Measurements from ENCODE around the gene SPAG9.

SPAG9 gene

DNA sequence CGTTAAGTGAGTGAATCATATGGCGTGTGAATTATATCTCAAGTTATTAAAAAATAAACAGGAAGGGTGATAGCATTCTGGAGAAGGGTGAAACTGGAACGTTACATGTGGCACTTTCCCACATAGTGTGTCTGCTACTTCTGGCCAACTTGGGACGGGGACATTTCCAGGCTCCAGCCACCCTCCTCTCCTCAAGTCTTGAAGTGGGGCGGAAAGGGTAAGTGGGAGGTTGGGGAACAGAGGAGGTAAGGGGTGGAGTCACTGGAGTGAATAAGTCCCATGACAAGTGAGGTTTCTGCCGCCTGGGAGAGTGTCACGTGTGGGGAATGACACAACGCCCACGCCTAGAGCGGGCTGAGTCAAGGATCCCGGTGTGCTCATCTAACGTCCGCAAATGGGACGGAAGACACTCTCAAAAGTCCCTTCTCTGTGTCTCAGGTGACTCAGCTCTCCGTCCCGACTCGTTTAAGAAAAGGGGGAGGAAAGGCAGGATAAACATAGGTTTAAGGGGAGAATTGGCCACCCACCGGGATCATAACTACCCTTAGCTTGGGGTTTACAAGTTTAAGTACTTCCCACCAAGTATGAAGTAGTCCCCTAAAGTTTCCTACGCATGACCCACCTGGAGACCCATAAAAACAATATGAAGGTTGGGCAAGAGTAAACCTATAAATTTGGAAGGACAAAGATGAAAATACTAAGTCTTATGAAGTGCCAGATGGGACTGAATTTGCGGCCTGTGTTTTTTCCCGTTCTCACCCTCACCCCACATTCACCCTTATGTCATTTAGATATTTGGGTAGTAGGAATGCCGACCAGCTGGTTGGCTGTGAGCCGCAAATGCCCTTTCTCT, 1.2 kb upstream of the SPAG9 start:
- Histone ChIP-seq H4K20me1 (ENCODE audit: insufficient read depth, low read length) (peaks cover 23% of the 10 kb centered on the region), H3K9me3 (ENCODE audit: insufficient read depth, low read length, severe bottlenecking) (no peaks in the 10 kb centered on the region), H3K4me2 (ENCODE audit: insufficient read depth, low read length) (peak overlapping the region; percentile 90), H3K27ac (ENCODE audit: low read length) (peak overlapping the region; percentile 96), H3K36me3 (ENCODE audit: insufficient read depth, low read length) (peaks cover 10% of the 10 kb centered on the region), H3K4me3 (ENCODE audit: low read depth in 1 of 2, low read length in 2 of 2) (peak overlapping the region; percentile 77 to 100), H3K9ac (ENCODE audit: low read depth, low read length) (peak overlapping the region; percentile 81), H3K79me2 (ENCODE audit: insufficient read depth, low read length) (peaks cover 41% of the 10 kb centered on the region), H3K4me1 (ENCODE audit: insufficient read depth, low read length) (peaks cover 30% of the 10 kb centered on the region), H3K27me3 (ENCODE audit: insufficient read depth, low read length, poor library complexity) (no peaks in the 10 kb centered on the region), H2AFZ (ENCODE audit: low read depth, low read length) (peak overlapping the region; percentile 100)
- ATAC-seq (ENCODE audit: insufficient read depth, low read depth) (no peak), DNase-seq (no peak)
- TF ChIP-seq, protein P1, sequence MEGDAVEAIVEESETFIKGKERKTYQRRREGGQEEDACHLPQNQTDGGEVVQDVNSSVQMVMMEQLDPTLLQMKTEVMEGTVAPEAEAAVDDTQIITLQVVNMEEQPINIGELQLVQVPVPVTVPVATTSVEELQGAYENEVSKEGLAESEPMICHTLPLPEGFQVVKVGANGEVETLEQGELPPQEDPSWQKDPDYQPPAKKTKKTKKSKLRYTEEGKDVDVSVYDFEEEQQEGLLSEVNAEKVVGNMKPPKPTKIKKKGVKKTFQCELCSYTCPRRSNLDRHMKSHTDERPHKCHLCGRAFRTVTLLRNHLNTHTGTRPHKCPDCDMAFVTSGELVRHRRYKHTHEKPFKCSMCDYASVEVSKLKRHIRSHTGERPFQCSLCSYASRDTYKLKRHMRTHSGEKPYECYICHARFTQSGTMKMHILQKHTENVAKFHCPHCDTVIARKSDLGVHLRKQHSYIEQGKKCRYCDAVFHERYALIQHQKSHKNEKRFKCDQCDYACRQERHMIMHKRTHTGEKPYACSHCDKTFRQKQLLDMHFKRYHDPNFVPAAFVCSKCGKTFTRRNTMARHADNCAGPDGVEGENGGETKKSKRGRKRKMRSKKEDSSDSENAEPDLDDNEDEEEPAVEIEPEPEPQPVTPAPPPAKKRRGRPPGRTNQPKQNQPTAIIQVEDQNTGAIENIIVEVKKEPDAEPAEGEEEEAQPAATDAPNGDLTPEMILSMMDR (IDR thresholded peaks at IDR 0.05; ENCODE audit: borderline replicate concordance, extremely low read depth, low read length, poor library complexity, severe bottlenecking): no peak
- no peak for TF ChIP-seq EZH2 (IDR thresholded peaks at IDR 0.05; ENCODE audit: borderline replicate concordance, low read depth, low read length, severe bottlenecking)

DNA sequence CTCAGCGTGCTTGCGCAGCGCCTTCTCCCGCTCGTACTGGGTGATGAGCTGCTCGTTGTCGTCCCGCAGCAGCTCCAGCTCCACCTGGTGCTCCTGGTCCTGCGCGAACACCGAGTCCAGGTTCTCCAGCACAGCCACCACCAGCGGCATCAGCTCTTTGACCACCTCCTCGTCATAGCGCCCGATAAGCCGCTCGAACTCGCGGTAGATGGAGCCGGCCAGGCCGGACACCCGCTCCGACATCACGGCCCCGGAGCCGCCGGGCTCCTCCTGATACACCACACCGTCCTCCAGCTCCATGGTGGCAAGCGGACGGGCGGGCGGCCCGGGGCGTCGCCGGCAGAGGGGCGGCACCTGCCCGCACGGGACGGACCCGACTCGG, 320 bp downstream of the SPAG9 start:
- H3K27me3 ChIP-seq (ENCODE audit: insufficient read depth, low read length, poor library complexity): no peaks in the 10 kb centered on the region
- DNase-seq (peak; percentile 50), ATAC-seq (ENCODE audit: insufficient read depth, low read depth) (peak; percentile 71)
- H2AFZ ChIP-seq (ENCODE audit: low read depth, low read length): peak overlapping the region; percentile 82
- H3K9ac ChIP-seq (ENCODE audit: low read depth, low read length): peak overlapping the region; percentile 86
- H3K4me1 ChIP-seq (ENCODE audit: insufficient read depth, low read length): peaks cover 30% of the 10 kb centered on the region
- H3K79me2 ChIP-seq (ENCODE audit: insufficient read depth, low read length): peaks cover 56% of the 10 kb centered on the region
- peak overlapping the region; percentile 89 for H3K27ac ChIP-seq (ENCODE audit: low read length)
- H4K20me1 ChIP-seq (ENCODE audit: insufficient read depth, low read length): peaks cover 32% of the 10 kb centered on the region
- TF ChIP-seq EZH2 (IDR thresholded peaks at IDR 0.05; ENCODE audit: borderline replicate concordance, low read depth, low read length, severe bottlenecking): no peak
- TF ChIP-seq, protein P1 (IDR thresholded peaks at IDR 0.05; ENCODE audit: borderline replicate concordance, extremely low read depth, low read length, poor library complexity, severe bottlenecking): peak; percentile 23
- peak overlapping the region; percentile 90 to 100 for H3K4me3 ChIP-seq (ENCODE audit: low read depth in 1 of 2, low read length in 2 of 2)
- peaks cover 12% of the 10 kb centered on the region for H3K36me3 ChIP-seq (ENCODE audit: insufficient read depth, low read length)
- H3K4me2 ChIP-seq (ENCODE audit: insufficient read depth, low read length): peak overlapping the region; percentile 92
- no peaks in the 10 kb centered on the region for H3K9me3 ChIP-seq (ENCODE audit: insufficient read depth, low read length, severe bottlenecking)

DNA sequence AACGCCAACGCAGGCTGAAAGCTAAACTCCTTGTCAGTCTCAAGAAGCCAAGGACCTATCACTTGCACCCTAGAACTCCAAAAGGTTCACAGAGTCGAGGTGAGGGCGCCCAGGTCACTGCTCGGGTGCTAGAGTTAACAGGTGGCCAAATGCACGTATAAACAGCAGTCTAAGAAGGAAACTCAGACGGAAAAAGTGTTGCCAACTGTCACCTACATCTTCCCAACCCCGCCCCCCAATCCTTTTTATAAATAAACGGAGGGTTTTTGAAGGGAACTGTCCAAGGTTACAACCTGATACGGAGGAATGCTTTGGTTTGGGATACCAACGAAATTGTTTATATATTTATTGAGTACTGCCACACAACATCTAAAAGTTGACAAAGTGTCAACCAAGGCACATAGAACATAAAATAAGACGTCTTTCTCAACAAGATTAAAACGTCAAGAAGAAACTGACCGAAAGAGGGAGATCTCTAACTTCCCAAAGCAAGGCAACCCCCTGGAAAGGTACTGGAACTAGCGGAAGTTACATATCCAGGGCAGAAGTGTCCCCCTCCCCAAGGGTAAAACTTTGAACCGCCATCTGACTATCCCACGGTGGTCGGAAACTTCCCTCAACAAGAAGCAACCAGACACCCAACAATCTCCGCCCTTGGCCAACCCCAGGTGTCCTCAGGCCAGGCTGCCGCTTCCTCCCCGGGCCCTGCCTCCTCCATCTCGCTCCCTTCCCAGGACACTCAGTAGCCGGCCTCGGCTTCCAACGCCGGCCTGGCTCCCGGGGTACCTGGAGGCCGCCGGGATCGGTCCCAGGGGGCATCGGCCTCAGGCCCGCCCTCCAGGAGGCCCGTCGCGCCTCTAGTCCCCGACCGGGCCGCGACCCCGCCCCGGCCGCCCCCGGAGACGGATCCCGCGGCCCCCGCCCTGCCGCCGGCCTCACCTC, 982 bp downstream of the SPAG9 start:
- no peaks in the 10 kb centered on the region for H3K27me3 ChIP-seq (ENCODE audit: insufficient read depth, low read length, poor library complexity)
- DNase-seq: peak; percentile 58
- peaks cover 12% of the 10 kb centered on the region for H3K36me3 ChIP-seq (ENCODE audit: insufficient read depth, low read length)

More for the DNA sequence above, 982 bp downstream of the SPAG9 start:
- peak; percentile 46 for ATAC-seq (ENCODE audit: insufficient read depth, low read depth)
- Histone ChIP-seq H3K4me3 (ENCODE audit: low read depth in 1 of 2, low read length in 2 of 2) (peak overlapping the region; percentile 90 to 100), H3K9me3 (ENCODE audit: insufficient read depth, low read length, severe bottlenecking) (no peaks in the 10 kb centered on the region), H4K20me1 (ENCODE audit: insufficient read depth, low read length) (peaks cover 37% of the 10 kb centered on the region), H3K9ac (ENCODE audit: low read depth, low read length) (peak overlapping the region; percentile 86), H3K4me1 (ENCODE audit: insufficient read depth, low read length) (peaks cover 30% of the 10 kb centered on the region), H2AFZ (ENCODE audit: low read depth, low read length) (peak overlapping the region; percentile 82), H3K4me2 (ENCODE audit: insufficient read depth, low read length) (peak overlapping the region; percentile 92), H3K79me2 (ENCODE audit: insufficient read depth, low read length) (peaks cover 63% of the 10 kb centered on the region), H3K27ac (ENCODE audit: low read length) (peak overlapping the region; percentile 89)
- TF ChIP-seq, protein P1 (IDR thresholded peaks at IDR 0.05; ENCODE audit: borderline replicate concordance, extremely low read depth, low read length, poor library complexity, severe bottlenecking): peak; percentile 35
- no peak for TF ChIP-seq EZH2 (IDR thresholded peaks at IDR 0.05; ENCODE audit: borderline replicate concordance, low read depth, low read length, severe bottlenecking)

All from DND-41 (cell line).